ENCODE data around the gene WNT4. TPM values are rescaled to one million over a fixed set of nuclear protein-coding genes. Genes with fewer than 3 reads are reported as not detected.

Gene WNT4
- total RNA-seq, 1 experiment from 2014 or later = 0.92 TPM

DNA sequence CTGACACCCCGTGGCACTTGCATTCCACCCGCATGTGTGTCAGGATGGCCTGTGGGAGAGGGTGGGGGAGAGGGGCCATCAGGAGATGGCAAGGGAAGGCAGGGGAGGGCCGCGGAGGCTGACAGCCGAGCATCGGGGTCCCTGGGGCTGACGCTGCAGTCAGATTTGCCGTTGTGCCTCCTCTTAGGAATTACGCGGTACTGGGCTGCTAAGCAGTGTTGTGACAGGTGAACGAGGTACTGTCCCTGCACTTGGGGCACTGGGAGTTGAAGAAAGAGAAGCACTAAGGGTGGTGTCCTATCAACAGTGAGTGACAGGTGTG, 22.5 kb downstream of the WNT4 start:
- intact Hi-C loops (cut with micrococcal nuclease; ENCODE audit: unreplicated experiment) = no loop called here
- no peaks in the 10 kb centered on the region for H3K9me3 ChIP-seq (ENCODE audit: control insufficient read depth, insufficient read depth, low read depth, low read length)
- ChIA-PET POLR2A (no interaction called here), CTCF (no interaction called here)
- H3K4me1 ChIP-seq (ENCODE audit: control insufficient read depth, insufficient read depth, low read length) = peaks cover 7% of the 10 kb centered on the region; the same call in 1 of the 2 replicates
- no peak overlapping the region for H3K4me3 ChIP-seq (ENCODE audit: low read depth in 2 of 2, low read length in 2 of 2)
- no peak for ATAC-seq
- DNase-seq (ENCODE audit: low read depth, low spot score) = no peak
- TF ChIP-seq POLR2AphosphoS5 (IDR thresholded peaks at IDR 0.05; ENCODE audit: low read depth, low read length) (no peak), SIN3A (IDR thresholded peaks at IDR 0.05; ENCODE audit: borderline replicate concordance, insufficient read depth, low read depth, low read length) (no peak), TCF7L2 (IDR thresholded peaks at IDR 0.05; ENCODE audit: low read depth, low read length) (no peak)
- TF ChIP-seq, protein P1, sequence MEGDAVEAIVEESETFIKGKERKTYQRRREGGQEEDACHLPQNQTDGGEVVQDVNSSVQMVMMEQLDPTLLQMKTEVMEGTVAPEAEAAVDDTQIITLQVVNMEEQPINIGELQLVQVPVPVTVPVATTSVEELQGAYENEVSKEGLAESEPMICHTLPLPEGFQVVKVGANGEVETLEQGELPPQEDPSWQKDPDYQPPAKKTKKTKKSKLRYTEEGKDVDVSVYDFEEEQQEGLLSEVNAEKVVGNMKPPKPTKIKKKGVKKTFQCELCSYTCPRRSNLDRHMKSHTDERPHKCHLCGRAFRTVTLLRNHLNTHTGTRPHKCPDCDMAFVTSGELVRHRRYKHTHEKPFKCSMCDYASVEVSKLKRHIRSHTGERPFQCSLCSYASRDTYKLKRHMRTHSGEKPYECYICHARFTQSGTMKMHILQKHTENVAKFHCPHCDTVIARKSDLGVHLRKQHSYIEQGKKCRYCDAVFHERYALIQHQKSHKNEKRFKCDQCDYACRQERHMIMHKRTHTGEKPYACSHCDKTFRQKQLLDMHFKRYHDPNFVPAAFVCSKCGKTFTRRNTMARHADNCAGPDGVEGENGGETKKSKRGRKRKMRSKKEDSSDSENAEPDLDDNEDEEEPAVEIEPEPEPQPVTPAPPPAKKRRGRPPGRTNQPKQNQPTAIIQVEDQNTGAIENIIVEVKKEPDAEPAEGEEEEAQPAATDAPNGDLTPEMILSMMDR (IDR thresholded peaks at IDR 0.05) = no peak
- TF ChIP-seq, protein P2, sequence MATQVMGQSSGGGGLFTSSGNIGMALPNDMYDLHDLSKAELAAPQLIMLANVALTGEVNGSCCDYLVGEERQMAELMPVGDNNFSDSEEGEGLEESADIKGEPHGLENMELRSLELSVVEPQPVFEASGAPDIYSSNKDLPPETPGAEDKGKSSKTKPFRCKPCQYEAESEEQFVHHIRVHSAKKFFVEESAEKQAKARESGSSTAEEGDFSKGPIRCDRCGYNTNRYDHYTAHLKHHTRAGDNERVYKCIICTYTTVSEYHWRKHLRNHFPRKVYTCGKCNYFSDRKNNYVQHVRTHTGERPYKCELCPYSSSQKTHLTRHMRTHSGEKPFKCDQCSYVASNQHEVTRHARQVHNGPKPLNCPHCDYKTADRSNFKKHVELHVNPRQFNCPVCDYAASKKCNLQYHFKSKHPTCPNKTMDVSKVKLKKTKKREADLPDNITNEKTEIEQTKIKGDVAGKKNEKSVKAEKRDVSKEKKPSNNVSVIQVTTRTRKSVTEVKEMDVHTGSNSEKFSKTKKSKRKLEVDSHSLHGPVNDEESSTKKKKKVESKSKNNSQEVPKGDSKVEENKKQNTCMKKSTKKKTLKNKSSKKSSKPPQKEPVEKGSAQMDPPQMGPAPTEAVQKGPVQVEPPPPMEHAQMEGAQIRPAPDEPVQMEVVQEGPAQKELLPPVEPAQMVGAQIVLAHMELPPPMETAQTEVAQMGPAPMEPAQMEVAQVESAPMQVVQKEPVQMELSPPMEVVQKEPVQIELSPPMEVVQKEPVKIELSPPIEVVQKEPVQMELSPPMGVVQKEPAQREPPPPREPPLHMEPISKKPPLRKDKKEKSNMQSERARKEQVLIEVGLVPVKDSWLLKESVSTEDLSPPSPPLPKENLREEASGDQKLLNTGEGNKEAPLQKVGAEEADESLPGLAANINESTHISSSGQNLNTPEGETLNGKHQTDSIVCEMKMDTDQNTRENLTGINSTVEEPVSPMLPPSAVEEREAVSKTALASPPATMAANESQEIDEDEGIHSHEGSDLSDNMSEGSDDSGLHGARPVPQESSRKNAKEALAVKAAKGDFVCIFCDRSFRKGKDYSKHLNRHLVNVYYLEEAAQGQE (IDR thresholded peaks at IDR 0.05; ENCODE audit: insufficient read depth in 1 of 2, low read depth in 2 of 2, low read length in 1 of 2) = no peak
- no peaks in the 10 kb centered on the region for H3K27me3 ChIP-seq (ENCODE audit: control insufficient read depth, insufficient read depth, low read length)
- no peaks in the 10 kb centered on the region for H3K36me3 ChIP-seq (ENCODE audit: control insufficient read depth, insufficient read depth, low read length)
- in situ Hi-C loops (cut with HindIII; ENCODE audit: low pct_unique_long_range_greater_than_20kb, low sequenced_read_pairs) = no loop called here
- BruUV-seq (replicated peaks) = no TSS peak
- no peak overlapping the region for H3K27ac ChIP-seq (ENCODE audit: low read length)

DNA sequence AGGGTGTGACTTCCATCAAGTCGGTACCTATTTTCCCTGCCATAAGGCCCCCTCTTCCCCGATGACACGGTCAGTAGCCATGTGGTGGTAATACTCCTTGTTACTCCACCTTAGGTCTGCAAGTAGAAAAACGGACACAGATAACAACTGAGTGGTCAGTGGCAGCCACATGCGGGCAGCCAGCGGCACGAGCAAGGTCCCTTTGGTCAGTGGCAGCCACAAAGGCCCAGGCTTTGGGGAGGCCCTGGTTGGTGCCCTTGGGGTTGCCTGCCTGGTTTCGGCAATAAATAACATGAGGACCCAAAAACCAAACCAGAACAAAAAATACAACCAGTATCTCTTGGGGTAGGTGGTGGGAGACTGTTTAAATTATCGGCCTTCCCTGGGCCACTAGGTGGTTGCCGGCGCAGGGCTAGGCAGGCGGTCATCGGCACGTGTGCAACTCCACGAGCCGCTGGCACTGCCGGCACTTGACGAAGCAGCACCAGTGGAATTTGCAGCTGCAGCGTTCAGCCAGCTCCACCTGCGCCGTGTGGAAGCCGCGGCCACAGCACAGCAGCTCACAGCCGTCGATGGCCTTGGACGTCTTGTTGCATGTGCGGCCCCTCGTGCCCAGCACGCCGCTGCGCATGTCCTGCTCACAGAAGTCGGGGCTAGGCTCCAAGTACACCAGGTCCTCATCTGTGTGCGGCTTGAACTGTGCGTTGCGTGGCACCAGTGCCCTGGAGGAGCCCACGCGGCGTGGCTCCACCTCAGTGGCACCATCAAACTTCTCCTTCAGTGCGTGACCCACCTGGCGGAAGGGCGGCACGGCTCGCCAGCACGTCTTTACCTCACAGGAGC, 23.1 kb downstream of the WNT4 start:
- intact Hi-C loops (cut with micrococcal nuclease; ENCODE audit: unreplicated experiment) (no loop called here), in situ Hi-C loops (cut with HindIII; ENCODE audit: low pct_unique_long_range_greater_than_20kb, low sequenced_read_pairs) (no loop called here)
- no TSS peak for BruUV-seq (replicated peaks)
- ATAC-seq (no peak), DNase-seq (ENCODE audit: low read depth, low spot score) (no peak)
- H3K4me3 ChIP-seq (ENCODE audit: low read depth in 2 of 2, low read length in 2 of 2) = no peak overlapping the region
- H3K9me3 ChIP-seq (ENCODE audit: control insufficient read depth, insufficient read depth, low read depth, low read length) = no peaks in the 10 kb centered on the region
- H3K4me1 ChIP-seq (ENCODE audit: control insufficient read depth, insufficient read depth, low read length) = peaks cover 7% of the 10 kb centered on the region; the same call in 1 of the 2 replicates
- H3K27ac ChIP-seq (ENCODE audit: low read length) = no peak overlapping the region
- ChIA-PET POLR2A (no interaction called here), CTCF (no interaction called here)
- H3K27me3 ChIP-seq (ENCODE audit: control insufficient read depth, insufficient read depth, low read length) = no peaks in the 10 kb centered on the region
- H3K36me3 ChIP-seq (ENCODE audit: control insufficient read depth, insufficient read depth, low read length) = no peaks in the 10 kb centered on the region
- TF ChIP-seq, protein P2 (IDR thresholded peaks at IDR 0.05; ENCODE audit: insufficient read depth in 1 of 2, low read depth in 2 of 2, low read length in 1 of 2) = no peak
- no peak for TF ChIP-seq POLR2AphosphoS5 (IDR thresholded peaks at IDR 0.05; ENCODE audit: low read depth, low read length)
- no peak for TF ChIP-seq TCF7L2 (IDR thresholded peaks at IDR 0.05; ENCODE audit: low read depth, low read length)
- TF ChIP-seq, protein P1 (IDR thresholded peaks at IDR 0.05) = no peak
- no peak for TF ChIP-seq SIN3A (IDR thresholded peaks at IDR 0.05; ENCODE audit: borderline replicate concordance, insufficient read depth, low read depth, low read length)
